ENCODE measurements around the gene CENPH. TPM values are rescaled to one million over a fixed set of nuclear protein-coding genes. Genes with fewer than 3 reads are reported as not detected.

The CENPH gene
- total and polyA plus RNA-seq, 2 of the 13 experiments (the other 11 are each of a cell fraction or from before 2014, with no cell fraction given): 11.2 to 28.8 TPM

- TF ChIP-seq STAT6 (CRISPR knock-in tag; IDR thresholded peaks at IDR 0.05; ENCODE audit: borderline replicate concordance): peak; percentile 60; the same call in 1 of the 2 replicates
- no peak for TF ChIP-seq ZNF607 (CRISPR knock-in tag; IDR thresholded peaks at IDR 0.05; ENCODE audit: borderline replicate concordance)
- TF ChIP-seq LBX2 (CRISPR knock-in tag; IDR thresholded peaks at IDR 0.05; ENCODE audit: borderline replicate concordance): no peak
- TF ChIP-seq ZNF354B (CRISPR knock-in tag; IDR thresholded peaks at IDR 0.05): 0 out of 2 replicates have a peak, but pooled peaks have one; percentile 31
- no peak for TF ChIP-seq NPAS2 (CRISPR knock-in tag; IDR thresholded peaks at IDR 0.05; ENCODE audit: borderline replicate concordance)
- no peak for TF ChIP-seq ZNF512B (CRISPR knock-in tag; IDR thresholded peaks at IDR 0.05; ENCODE audit: borderline replicate concordance)
- TF ChIP-seq MED13 (CRISPR knock-in tag; IDR thresholded peaks at IDR 0.05): peak; percentile 45; the same call in 1 of the 2 replicates
- no peak; the same call in none of the 2 replicates for TF ChIP-seq PAXIP1 (CRISPR knock-in tag; conservative IDR thresholded peaks at IDR 0.05)
- no peak for TF ChIP-seq CEBPZ (IDR thresholded peaks at IDR 0.05; ENCODE audit: low read length)
- TF ChIP-seq ELK4 (CRISPR knock-in tag; IDR thresholded peaks at IDR 0.05; ENCODE audit: borderline replicate concordance): peak; percentile 82; the same call in 1 of the 2 replicates
- TF ChIP-seq ARID2 (CRISPR knock-in tag; IDR thresholded peaks at IDR 0.05; ENCODE audit: borderline replicate concordance): peak; percentile 90
Measured at GRCh38 chr5:69217548-69218526, 28.5 kb downstream of the CENPH start (continued).

All from HepG2 (cell line).